Stimulated activated CD4-positive, alpha-beta T cell treated with anti-CD3 and anti-CD28 coated beads, Interleukin-1b, Interleukin-23, amount 100 ng/mL, for 4 hours (primary cell): ENCODE data around the gene KCTD12.
"Not testable (repeated sequence)": the region's sequence is repeated elsewhere in the genome, so short reads cannot be mapped to it uniquely, and the experiment has no call there.

Experiments
- DNase-seq, 2 donors: peaks; one replicate each; pipeline ENCODE4 v3.0.0-alpha.2; 2020; ENCODE audit warnings: low read depth in 2 of 2

The KCTD12 gene

DNA sequence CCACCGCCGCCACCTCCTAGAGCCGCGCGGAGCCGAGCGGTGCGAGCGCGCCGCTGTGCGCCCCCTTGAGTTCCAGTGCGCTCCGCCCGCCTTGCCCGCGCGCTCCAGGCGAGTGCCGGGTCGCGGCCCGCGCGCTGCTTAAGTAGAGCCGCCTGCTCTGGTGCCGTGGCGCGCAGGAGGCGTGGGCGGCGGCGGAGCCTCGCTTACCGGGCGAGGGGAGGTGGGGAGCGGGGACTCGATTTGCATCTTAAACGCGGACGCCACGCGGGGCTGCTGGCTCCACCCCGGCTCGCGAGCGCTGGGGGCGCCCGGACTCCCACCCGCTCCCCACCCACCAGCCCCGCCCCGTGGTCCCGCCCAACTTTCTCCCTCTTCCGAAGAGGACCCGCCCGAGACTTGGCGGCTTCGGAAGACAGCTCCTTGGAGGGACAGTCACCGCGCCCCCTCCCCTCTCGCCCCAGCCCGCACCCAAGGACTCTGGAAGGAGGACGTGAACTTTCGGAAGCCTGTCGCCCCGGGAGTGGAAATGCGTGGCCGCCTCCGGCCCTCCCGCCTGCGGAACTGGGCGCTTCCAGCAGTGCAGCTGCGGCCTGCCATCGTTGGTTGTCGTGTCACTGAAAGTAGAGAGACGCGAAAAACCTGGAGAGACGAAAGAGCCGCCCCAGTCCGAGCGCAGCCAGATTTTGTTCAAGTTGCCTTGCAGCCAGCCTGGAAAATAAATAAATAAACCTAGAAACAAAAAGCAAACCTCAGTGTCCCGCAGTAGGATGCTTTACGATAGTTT lies at the start of gene KCTD12:
KCTD12 (minus strand) TSS at position 114 of the 784 bp plus-strand sequence. CDS start 257 bp downstream, outside the sequence.
- DNase-seq = peak; percentile 81 to 83

DNA sequence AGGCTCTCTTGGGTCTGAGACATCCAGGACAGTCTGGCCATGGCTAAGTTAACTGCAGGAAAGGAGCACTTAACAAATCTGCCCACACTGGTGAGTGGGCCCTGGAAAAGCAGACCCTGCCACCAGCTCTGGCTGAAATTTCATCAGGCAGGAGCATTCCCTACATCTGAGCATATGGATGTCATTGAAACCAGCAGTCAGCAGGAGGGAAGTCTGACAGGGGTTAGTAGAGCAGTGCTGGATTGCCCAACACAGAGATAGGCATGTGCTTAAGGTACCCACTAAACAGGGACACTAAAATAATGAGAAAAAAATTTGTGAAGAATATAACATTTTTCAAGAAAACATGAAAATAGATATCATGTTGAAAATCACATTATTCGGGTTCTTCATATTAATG lies 48.5 kb upstream of the KCTD12 start:
- DNase-seq = no peak

DNA sequence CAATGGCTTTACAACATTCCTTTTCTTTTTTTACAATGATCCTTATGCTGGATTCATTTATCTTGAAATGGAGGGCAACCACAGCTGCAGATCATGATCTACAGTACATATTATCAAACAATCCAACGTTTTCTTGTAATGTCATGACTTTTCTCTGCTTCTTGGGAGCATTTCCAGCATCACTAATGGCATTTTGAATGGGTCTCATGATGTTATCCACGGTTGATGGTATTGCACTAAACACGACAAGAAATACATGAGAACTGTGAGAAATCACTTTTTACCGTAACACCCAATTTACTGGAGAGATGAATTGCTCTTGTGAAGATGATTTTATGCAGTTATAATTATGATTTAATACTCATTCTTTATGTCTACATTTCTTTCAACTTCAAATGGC lies 45.9 kb upstream of the KCTD12 start:
- no peak for DNase-seq

- no peak for DNase-seq
These were observed 43.7 kb upstream of the KCTD12 start for GRCh38 chr13:76929851-76930374.

DNA sequence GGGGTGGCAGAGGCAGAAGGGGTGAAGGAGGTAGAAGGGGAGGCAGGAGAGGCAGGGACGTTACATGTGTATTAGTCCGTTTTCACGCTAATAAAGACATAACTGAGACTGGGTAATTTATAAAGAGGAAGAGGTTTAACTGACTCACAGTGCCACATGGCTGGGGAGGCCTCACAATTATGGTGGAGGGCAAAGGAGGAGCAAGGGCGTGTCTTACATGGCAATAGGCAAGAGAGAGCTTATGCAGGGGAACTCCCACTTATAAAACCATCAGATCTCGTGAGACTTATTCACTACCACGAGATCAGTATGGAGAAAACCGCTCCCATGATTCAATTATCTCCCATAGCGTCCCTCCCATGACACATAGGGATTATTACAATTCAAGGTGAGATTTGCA lies 43.1 kb upstream of the KCTD12 start:
- DNase-seq = no peak

- DNase-seq = no peak
These were observed 42.3 kb upstream of the KCTD12 start for GRCh38 chr13:76928456-76928855.

DNA sequence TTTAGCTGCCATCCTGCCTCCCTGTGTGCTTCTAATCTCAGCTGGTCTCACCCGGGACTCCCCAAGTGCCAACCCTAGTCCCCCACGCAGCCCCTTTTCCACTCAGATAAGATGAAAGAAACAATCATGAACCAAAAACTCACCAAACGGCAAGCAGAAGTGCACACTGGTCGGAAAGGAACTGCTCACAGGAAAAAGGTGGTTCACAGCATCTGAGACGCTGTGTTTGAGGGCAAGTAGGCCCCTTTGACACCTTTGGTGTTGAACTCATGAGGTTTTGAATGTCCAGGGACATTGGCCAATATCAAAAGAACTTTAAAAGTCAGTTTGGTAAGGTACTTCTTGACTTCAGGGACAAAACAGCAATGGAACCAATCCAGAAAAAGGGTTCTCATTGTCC lies 41.8 kb upstream of the KCTD12 start:
- DNase-seq = no peak

- DNase-seq = no peak
These were observed 38.9 kb upstream of the KCTD12 start for GRCh38 chr13:76925115-76925514.

- DNase-seq = no peak
These were observed 35.3 kb upstream of the KCTD12 start for GRCh38 chr13:76921516-76921915.

- DNase-seq = not testable (repeated sequence)
These were observed 31.7 kb upstream of the KCTD12 start for GRCh38 chr13:76917755-76918481.

DNA sequence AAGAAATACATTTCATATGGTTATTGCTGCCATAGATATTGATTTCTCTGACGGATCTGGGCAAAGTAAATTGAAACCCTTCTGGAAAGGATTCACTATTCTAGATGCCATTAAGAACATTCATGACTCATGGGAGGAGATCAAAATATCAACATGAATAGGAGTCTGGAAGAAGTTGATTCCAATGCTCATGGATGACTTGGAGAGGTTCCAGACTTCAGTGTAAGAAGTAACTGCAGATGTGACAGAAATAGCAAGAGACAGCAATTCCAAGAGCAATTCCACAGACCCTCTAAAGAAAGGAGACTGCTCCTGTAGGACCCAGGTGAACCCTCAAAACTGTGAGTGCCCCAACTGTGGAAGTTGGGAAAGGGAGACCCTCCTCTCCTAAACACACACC lies 30.9 kb upstream of the KCTD12 start:
- no peak for DNase-seq

DNA sequence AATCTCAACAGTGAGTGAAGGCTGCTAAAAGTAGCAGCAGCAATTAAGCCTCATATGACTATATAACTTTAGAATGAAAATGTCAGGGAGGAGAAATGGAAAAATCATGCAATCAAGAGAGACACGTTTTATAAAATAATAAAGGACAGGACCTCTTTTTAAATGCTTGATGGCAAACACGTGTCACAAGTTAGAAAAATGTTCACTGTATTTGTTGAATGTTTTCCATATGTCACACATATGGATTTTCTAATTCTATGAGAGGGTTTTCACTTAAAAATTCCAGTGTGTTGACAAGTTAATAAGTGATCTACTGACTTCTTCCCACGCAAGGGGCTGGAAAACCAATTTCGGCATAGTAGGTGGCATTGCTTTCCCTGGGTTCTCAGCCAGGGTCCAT lies 27.7 kb upstream of the KCTD12 start:
- DNase-seq = no peak

- DNase-seq = no peak
These were observed 26.3 kb upstream of the KCTD12 start for GRCh38 chr13:76912476-76912875.

DNA sequence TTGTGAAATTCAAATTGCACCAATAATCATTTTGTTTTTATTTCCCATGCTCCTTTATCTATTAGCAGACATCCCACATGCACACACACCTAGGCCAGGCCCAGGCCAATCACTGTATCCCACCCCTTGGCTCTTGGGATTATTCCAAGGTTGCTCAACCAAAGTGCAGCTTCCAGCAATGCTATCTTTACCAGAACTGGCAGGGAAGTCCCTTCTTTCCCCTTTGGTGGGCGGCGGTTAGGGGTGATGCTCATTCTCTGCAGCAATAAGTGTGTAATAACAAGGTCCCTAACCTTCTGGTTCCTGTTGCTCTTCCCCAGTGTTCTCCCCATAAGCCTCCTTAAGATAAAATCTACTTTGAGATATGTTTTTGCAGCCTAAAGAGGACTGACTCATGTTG lies 18.3 kb upstream of the KCTD12 start:
- DNase-seq = no peak

- peak; percentile 38 to 65 for DNase-seq
These were observed 17.4 kb upstream of the KCTD12 start for GRCh38 chr13:76903544-76904162.

GRCh38 chr13:76899066-76899465 lies 12.9 kb upstream of the KCTD12 start:
- DNase-seq = not testable (repeated sequence)

- DNase-seq = not testable (repeated sequence)
These were observed 11.0 kb upstream of the KCTD12 start for GRCh38 chr13:76897171-76897570.

DNA sequence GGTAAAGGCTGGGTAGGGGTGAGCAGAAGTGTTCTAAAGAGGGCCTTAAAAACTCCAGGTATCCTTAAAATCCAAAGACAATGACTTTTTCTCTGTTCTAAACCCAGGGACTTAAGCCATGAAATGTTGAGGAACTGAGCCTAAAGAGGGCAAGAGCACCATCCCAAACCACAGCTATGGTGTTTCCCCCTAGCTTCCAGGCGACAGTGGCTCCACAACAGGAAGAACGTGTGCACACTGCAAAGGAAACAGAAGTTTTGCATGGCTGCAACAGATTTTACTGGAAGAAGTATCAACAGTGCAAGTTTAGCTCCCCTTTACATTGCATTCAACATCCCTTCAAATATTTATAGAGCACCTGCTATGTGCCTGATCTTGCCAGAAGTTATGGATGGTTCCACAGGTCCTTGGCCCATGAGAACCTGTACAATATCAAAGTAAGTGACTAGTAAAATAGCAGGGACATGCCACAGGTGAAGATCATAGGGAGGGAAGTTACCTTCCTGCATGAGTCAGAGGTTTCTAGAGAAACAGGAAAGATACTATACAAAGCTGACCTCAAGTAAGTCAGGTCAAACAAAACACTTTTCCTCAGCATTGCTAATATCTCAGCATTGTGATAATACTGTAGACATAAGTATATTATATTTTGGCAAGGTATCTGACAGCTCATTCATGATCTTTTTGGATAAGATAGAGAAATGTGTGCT lies 8.4 kb upstream of the KCTD12 start:
- no peak for DNase-seq

DNA sequence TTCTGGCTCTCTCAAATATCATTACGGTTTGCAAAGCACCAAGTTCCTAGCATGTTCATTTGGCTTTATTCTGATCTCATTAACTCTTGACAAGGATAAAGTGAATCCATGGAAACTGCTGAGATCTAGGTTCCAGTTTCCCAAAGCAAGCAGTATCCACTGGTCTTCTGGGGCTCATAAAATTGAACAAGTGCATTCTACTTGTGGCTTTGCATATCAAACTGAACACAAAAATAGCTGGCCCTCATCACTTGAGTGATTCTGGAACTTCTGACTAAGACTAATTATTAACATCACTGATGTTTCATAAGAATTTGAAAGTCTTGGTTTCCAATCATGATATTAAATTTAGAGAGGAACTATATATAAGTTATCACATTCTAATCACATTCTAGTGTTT lies 6.3 kb upstream of the KCTD12 start:
- no peak for DNase-seq

DNA sequence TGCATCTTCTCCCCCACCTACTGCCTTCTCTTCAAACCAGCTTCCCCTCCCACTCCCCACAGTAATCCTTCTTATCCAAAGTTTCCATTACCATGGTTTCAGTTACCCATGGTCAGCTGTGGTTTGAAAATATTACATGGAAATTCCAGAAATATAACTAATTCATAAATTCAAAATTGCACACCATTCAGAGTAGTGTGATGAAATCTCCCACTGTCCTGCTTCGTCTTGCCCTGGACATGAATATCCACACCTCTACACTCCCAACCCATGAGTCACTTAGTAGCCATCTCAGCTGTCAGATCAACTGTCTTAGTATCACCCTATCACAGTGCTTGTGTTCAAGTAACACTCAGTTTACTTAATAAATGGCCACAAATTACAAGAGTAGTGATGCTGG lies 3.8 kb upstream of the KCTD12 start:
- DNase-seq = no peak

DNA sequence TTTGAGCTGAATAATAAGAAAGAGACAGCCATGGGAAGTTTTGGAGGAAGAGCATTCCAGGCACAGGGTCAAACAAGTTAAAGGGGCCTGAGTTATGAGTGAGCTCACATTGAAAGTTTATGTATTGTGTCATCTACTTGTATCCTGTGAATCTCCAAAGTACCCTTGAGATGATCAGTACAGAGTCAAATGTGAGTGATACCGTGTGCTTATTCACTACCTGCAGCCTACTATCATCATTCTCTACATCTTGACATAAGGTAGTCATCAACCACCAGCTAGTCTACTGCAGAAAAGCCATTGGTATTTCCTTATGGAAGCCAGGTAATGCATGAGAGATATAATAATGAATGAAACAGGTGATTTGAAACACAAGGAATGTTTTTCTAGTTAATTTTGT lies 3.0 kb upstream of the KCTD12 start:
- no peak for DNase-seq

- no peak for DNase-seq
These were observed 2.2 kb upstream of the KCTD12 start for GRCh38 chr13:76888421-76888820.
